Naive B cell (primary cell): ENCODE results near the gene AATK. TPM values are rescaled to one million over a fixed set of nuclear protein-coding genes. Genes with fewer than 3 reads are reported as not detected.

Experiments
- ATAC-seq, 2 donors: fragments of 150-1000 bp; cut with Tn5 transposase; 2 replicates each; pipeline ENCODE4 v1.10.0; 2021; ENCODE audit warnings: low read depth in 2 of 2, mild to moderate bottlenecking in 2 of 2, moderate library complexity in 2 of 2
- DNase-seq: peaks from one replicate; pipeline ENCODE4 v3.0.0; 2022
- H3K27ac Mint-ChIP-seq, 6 donors: one replicate each; pipeline ENCODE4 v1.8.0; 2020 to 2022; ENCODE audit warnings: mild to moderate bottlenecking in 6 of 6, mixed read lengths in 6 of 6, moderate library complexity in 5 of 6, inconsistent platforms in 2 of 6
- H3K27me3 Mint-ChIP-seq, 3 donors: one replicate each; pipeline ENCODE4 v1.8.0; 2021 to 2022; ENCODE audit warnings: mixed read lengths in 3 of 3, mild to moderate bottlenecking in 1 of 3
- H3K36me3 Mint-ChIP-seq, 2 donors: one replicate each; pipeline ENCODE4 v1.8.0; 2020 to 2022; ENCODE audit warnings: mixed read lengths in 2 of 2, inconsistent platforms in 1 of 2, mild to moderate bottlenecking in 1 of 2
- H3K4me1 Mint-ChIP-seq, 3 donors: one replicate each; pipeline ENCODE4 v1.8.0; 2020 to 2022; ENCODE audit warnings: mixed read lengths in 3 of 3, inconsistent platforms in 1 of 3, mild to moderate bottlenecking in 1 of 3, moderate library complexity in 1 of 3
- H3K4me3 Mint-ChIP-seq, 8 donors: one replicate each; pipeline ENCODE4 v1.8.0; 2020 to 2022; ENCODE audit warnings: mild to moderate bottlenecking in 8 of 8, mixed read lengths in 8 of 8, moderate library complexity in 8 of 8, inconsistent platforms in 2 of 8
- H3K9me3 Mint-ChIP-seq, 7 donors: one replicate each; pipeline ENCODE4 v1.8.0; 2020 to 2022; ENCODE audit warnings: mixed read lengths in 7 of 7, mild to moderate bottlenecking in 5 of 7, inconsistent platforms in 2 of 7, moderate library complexity in 1 of 7
- polyA plus RNA-seq, 6 donors: library from polyadenylated mRNA; unstranded; fragments of 300-500 nt; fragmentation: Illumina TruSeq; gene quantifications; one replicate each; pipeline ENCODE4 v1.2.3, GENCODE V29; 2021; ENCODE audit warnings: low read depth in 6 of 6

Gene AATK
- polyA plus RNA-seq, 6 donors from 2014 or later, result not detected

DNA sequence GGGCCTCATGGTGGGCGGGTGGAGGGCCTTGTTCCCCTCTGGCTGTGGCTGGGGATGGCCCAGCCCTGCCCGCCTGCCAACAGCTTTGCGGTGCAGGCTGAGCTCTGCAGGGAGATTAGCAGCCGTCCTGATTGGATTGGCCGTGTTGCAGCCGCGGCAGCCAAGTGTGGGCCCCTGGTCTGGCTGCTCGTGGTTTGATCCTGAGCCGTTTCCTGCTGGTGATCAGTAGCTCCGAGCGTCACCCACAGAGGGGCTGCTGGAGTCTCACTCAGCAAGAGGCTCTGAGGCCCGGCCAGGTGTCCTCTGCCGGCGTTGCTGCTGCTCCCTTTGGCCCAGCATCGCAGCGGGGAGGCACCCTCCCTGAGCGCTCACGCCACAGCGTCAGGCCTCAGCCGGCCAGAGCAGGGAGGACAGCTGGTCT, 98.6 kb downstream of the AATK start:
- Mint-ChIP-seq H3K9me3 (peaks cover 0 to 1% (median 0%) of the 10 kb centered on the region in 7 donors), H3K27me3 (no peaks in the 10 kb centered on the region), H3K4me1 (no peaks in the 10 kb centered on the region), H3K27ac (no peak overlapping the region), H3K4me3 (no peak overlapping the region), H3K36me3 (no peaks in the 10 kb centered on the region)
- DNase-seq, result no peak
- no peak for ATAC-seq

Other genes with a start within 250 kb of the AATK start
- gene CHMP6, start 174.4 kb downstream of the AATK start, polyA plus RNA-seq, result 10 to 100 TPM; 38.8 to 51.8 (median 43.5) TPM
- 1 to 10 TPM in 3 of 6 donors, under 1 TPM in 3; 0.19 to 6.1 (median 0.79) TPM for gene BAIAP2, start 131.1 kb downstream of the AATK start, polyA plus RNA-seq
- not detected for gene PVALEF, start 714 bp downstream of the AATK start, polyA plus RNA-seq
- gene CEP131, start 56.7 kb upstream of the AATK start, polyA plus RNA-seq, result 10 to 100 TPM in 1 of 6 donors, 1 to 10 TPM in 4, not detected in 1; 3.1 to 11.6 (median 4.0) TPM
- gene TEPSIN, start 72.8 kb upstream of the AATK start, polyA plus RNA-seq, result 10 to 100 TPM in 1 of 6 donors, 1 to 10 TPM in 5; 4.5 to 16.8 (median 7.6) TPM
- 10 to 100 TPM; 53.3 to 88.4 (median 81.7) TPM for gene NDUFAF8, start 73.1 kb upstream of the AATK start, polyA plus RNA-seq
- gene SLC38A10, start 129.1 kb upstream of the AATK start, polyA plus RNA-seq, result 10 to 100 TPM; 44.0 to 82.0 (median 51.0) TPM
- gene BAHCC1, start 229.2 kb upstream of the AATK start, polyA plus RNA-seq, result under 1 TPM in 1 of 6 donors, not detected in 5; 0.07 TPM